ENCODE results near the gene TTPAL.

Gene TTPAL

DNA sequence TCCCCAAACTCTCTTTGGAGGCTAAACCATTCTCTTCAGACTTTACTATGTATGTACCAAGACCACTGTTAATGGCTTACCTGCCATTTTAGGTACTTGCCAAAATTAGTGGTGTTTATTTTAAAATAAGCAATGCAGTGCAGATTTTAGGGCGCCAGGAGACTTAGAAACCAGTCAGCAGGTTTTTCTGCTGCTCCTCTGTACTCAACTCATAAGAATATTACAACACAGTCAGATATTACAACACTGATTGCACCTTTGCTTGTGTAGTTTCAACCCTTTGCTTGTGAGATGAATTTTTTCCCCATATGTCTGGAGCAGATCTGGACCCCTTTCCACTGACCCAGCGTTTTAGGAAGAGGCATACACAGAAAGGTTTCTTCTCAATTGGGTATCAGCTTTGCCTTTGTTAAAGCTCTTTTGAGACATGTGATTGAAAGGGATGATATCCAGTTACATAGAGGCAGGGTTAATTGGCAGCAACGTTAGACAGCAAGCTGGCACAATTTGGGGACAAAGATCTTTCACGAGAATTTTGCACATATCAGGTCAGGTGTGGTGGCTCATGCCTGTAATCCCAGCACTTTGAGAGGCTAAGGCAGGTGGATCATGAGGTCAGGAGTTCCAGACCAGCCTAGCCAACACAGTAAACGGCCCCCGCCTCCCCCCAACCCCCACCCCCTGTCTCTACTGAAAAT lies 6.2 kb downstream of the TTPAL start:
- Histone ChIP-seq H3K36me3 (ENCODE audit: low read length) (peaks cover 5% of the 10 kb centered on the region; the same call in 1 of the 2 replicates), H3K4me2 (ENCODE audit: low read depth, low read length, poor library complexity, severe bottlenecking) (no peak overlapping the region), H4K20me1 (ENCODE audit: low read depth, low read length) (no peaks in the 10 kb centered on the region), H3K9me3 (ENCODE audit: insufficient read depth, low read length) (no peaks in the 10 kb centered on the region), H3K4me3 (ENCODE audit: insufficient read depth, low read length, poor library complexity, severe bottlenecking) (no peak overlapping the region), H2AFZ (ENCODE audit: low read depth, low read length, severe bottlenecking) (no peak overlapping the region), H3K79me2 (ENCODE audit: insufficient read depth, low read length) (peaks cover 8% of the 10 kb centered on the region), H3K27ac (ENCODE audit: low read depth, low read length) (no peak overlapping the region), H3K9me2 (replicated peaks; ENCODE audit: insufficient read depth, low read length) (no peaks in the 10 kb centered on the region), H3F3A (ENCODE audit: insufficient read depth) (no peaks in the 10 kb centered on the region), H3K27me3 (ENCODE audit: low read length) (no peaks in the 10 kb centered on the region), H3K9ac (ENCODE audit: low read length) (no peak overlapping the region)
- TF ChIP-seq, protein P1, sequence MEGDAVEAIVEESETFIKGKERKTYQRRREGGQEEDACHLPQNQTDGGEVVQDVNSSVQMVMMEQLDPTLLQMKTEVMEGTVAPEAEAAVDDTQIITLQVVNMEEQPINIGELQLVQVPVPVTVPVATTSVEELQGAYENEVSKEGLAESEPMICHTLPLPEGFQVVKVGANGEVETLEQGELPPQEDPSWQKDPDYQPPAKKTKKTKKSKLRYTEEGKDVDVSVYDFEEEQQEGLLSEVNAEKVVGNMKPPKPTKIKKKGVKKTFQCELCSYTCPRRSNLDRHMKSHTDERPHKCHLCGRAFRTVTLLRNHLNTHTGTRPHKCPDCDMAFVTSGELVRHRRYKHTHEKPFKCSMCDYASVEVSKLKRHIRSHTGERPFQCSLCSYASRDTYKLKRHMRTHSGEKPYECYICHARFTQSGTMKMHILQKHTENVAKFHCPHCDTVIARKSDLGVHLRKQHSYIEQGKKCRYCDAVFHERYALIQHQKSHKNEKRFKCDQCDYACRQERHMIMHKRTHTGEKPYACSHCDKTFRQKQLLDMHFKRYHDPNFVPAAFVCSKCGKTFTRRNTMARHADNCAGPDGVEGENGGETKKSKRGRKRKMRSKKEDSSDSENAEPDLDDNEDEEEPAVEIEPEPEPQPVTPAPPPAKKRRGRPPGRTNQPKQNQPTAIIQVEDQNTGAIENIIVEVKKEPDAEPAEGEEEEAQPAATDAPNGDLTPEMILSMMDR (IDR thresholded peaks at IDR 0.05; ENCODE audit: insufficient read depth, low read length, poor library complexity, severe bottlenecking), result no peak
- no peak for TF ChIP-seq EZH2phosphoT487 (conservative IDR thresholded peaks at IDR 0.05; ENCODE audit: low read length)

GRCh38 chr20:44483112-44483511 lies 7.4 kb downstream of the TTPAL start:
- peaks cover 5% of the 10 kb centered on the region; the same call in 1 of the 2 replicates for H3K36me3 ChIP-seq (ENCODE audit: low read length)
- no peak overlapping the region for H3K9ac ChIP-seq (ENCODE audit: low read length)
- no peaks in the 10 kb centered on the region for H3F3A ChIP-seq (ENCODE audit: insufficient read depth)
- no peaks in the 10 kb centered on the region for H3K9me2 ChIP-seq (replicated peaks; ENCODE audit: insufficient read depth, low read length)
- H3K9me3 ChIP-seq (ENCODE audit: insufficient read depth, low read length), result no peaks in the 10 kb centered on the region
- no peak overlapping the region for H3K4me3 ChIP-seq (ENCODE audit: insufficient read depth, low read length, poor library complexity, severe bottlenecking)
- no peak overlapping the region for H3K27ac ChIP-seq (ENCODE audit: low read depth, low read length)
- TF ChIP-seq EZH2phosphoT487 (conservative IDR thresholded peaks at IDR 0.05; ENCODE audit: low read length), result no peak
- H4K20me1 ChIP-seq (ENCODE audit: low read depth, low read length), result no peaks in the 10 kb centered on the region
- H3K27me3 ChIP-seq (ENCODE audit: low read length), result no peaks in the 10 kb centered on the region
- H3K79me2 ChIP-seq (ENCODE audit: insufficient read depth, low read length), result 0 out of 2 replicates have a peak, but pooled peaks cover 4% of the 10 kb centered on the region
- no peak overlapping the region for H2AFZ ChIP-seq (ENCODE audit: low read depth, low read length, severe bottlenecking)
- H3K4me2 ChIP-seq (ENCODE audit: low read depth, low read length, poor library complexity, severe bottlenecking), result no peak overlapping the region

DNA sequence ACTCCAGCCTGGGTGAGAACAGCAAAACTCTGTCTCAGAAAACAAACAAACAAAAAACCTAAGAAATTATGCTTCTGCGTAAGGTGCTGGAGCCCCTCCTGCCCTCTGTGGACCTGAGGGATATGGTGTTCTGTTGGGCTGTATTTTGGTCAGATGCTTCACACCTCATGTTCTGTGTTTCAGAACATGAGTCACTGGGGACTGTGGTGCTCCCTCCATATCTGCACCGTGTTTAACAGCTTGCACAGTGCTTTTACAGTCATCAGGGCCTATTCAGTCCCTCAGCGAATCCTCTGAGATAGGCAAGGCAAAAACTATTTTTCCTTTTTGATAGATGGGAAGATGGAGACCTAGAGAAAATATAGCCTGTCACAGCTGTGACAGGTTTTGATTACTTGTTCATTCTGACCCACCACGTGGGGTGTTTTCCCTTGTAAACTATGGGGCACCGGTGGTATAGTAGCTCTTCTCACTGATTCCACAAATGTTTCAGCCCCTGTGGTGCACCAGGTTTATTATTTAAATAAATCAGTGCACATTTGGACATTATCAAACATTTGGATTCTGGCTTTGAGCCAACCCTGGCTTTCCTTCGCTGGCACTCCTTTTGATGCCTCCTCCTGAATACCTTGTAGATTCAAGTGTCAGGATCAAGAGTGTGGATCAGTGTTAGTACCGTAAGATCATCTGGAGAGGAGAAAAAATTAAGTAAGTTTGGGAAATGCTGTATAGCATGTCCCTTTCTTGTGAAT lies 9.6 kb downstream of the TTPAL start:
- Histone ChIP-seq H3F3A (ENCODE audit: insufficient read depth) (no peaks in the 10 kb centered on the region), H3K4me2 (ENCODE audit: low read depth, low read length, poor library complexity, severe bottlenecking) (no peak overlapping the region), H3K36me3 (ENCODE audit: low read length) (peaks cover 7% of the 10 kb centered on the region; the same call in 1 of the 2 replicates), H3K79me2 (ENCODE audit: insufficient read depth, low read length) (no peaks in the 10 kb centered on the region), H3K9me2 (replicated peaks; ENCODE audit: insufficient read depth, low read length) (no peaks in the 10 kb centered on the region), H3K9ac (ENCODE audit: low read length) (no peak overlapping the region), H3K4me3 (ENCODE audit: insufficient read depth, low read length, poor library complexity, severe bottlenecking) (no peak overlapping the region), H2AFZ (ENCODE audit: low read depth, low read length, severe bottlenecking) (no peak overlapping the region), H3K9me3 (ENCODE audit: insufficient read depth, low read length) (no peaks in the 10 kb centered on the region), H4K20me1 (ENCODE audit: low read depth, low read length) (no peaks in the 10 kb centered on the region), H3K27me3 (ENCODE audit: low read length) (no peaks in the 10 kb centered on the region), H3K27ac (ENCODE audit: low read depth, low read length) (no peak overlapping the region)
- no peak for TF ChIP-seq EZH2phosphoT487 (conservative IDR thresholded peaks at IDR 0.05; ENCODE audit: low read length)
- TF ChIP-seq, protein P1 (IDR thresholded peaks at IDR 0.05; ENCODE audit: insufficient read depth, low read length, poor library complexity, severe bottlenecking), result no peak

- Histone ChIP-seq H3K27me3 (ENCODE audit: low read length) (no peaks in the 10 kb centered on the region), H3K27ac (ENCODE audit: low read depth, low read length) (no peak overlapping the region), H3K9me3 (ENCODE audit: insufficient read depth, low read length) (no peaks in the 10 kb centered on the region), H3K4me2 (ENCODE audit: low read depth, low read length, poor library complexity, severe bottlenecking) (no peak overlapping the region), H3K4me3 (ENCODE audit: insufficient read depth, low read length, poor library complexity, severe bottlenecking) (no peak overlapping the region), H3K9me2 (replicated peaks; ENCODE audit: insufficient read depth, low read length) (no peaks in the 10 kb centered on the region), H2AFZ (ENCODE audit: low read depth, low read length, severe bottlenecking) (no peak overlapping the region), H3K79me2 (ENCODE audit: insufficient read depth, low read length) (no peaks in the 10 kb centered on the region), H3F3A (ENCODE audit: insufficient read depth) (no peaks in the 10 kb centered on the region), H4K20me1 (ENCODE audit: low read depth, low read length) (no peaks in the 10 kb centered on the region), H3K9ac (ENCODE audit: low read length) (no peak overlapping the region), H3K36me3 (ENCODE audit: low read length) (peaks cover 7% of the 10 kb centered on the region; the same call in 1 of the 2 replicates)
- TF ChIP-seq EZH2phosphoT487 (conservative IDR thresholded peaks at IDR 0.05; ENCODE audit: low read length), result no peak
- TF ChIP-seq, protein P1 (IDR thresholded peaks at IDR 0.05; ENCODE audit: insufficient read depth, low read length, poor library complexity, severe bottlenecking), result no peak
Observed at GRCh38 chr20:44485830-44486198, 10.1 kb downstream of the TTPAL start.

Measured in SU-DHL-6 (cell line).